NCI-H2227 treated with DMSO at 0.1 percent for 48 hours (cell line): ENCODE data around the gene ZNF343.
"Not testable (repeated sequence)": the region's sequence is repeated elsewhere in the genome, so short reads cannot be mapped to it uniquely, and the experiment has no call there.

Source experiments
- DNase-seq: peaks from one replicate; lab custom pipeline; 2025; lab: John Stamatoyannopoulos, UW

The ZNF343 gene

DNA sequence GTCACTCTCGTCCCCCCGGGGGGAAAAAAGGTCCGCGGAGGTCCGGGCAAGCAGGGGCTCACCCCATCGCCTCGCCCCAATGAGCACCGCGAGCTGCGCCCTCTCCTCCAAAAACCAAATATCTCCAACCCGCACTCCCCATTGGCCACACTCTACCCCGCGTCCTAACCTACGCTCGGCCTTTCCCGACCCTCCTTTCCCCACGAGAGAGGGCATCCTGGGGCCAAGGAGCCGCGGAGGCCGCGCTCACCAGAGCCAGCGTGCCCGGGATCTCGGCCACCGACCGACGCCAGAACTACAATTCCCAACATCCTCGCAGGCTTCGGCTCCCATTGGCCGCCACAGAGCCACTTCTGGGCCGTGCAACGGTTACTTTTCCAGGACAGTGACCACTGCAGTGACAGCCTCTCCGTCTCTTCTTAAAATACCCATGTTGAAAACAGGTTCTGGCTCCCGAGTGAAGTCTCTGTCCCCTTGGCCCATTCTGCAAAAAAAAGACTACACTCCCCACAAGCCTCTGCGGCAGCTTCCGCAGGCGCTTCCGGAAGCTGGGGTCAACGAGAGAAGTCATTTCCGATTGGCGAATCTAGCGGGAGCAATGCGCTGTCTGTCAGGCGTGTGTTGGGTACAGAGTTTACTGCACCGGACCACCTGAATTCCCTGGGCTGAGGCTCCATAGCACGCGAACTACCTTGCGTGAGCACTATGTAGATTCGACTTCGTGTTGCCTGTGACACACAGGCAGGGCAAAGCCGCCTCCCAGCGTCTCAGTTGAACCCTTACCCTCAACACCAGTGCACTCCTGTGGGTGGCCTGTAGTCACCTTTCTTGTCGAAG, at the start of gene ZNF343:
ZNF343 (minus strand) TSS at position 285 of the 837 bp plus-strand sequence. CDS start 15,020 bp downstream, outside the sequence.
- DNase-seq: peak; percentile 84

GRCh38 chr20:2557873-2558580, 49.3 kb upstream of the ZNF343 start:
- DNase-seq: no peak

DNA sequence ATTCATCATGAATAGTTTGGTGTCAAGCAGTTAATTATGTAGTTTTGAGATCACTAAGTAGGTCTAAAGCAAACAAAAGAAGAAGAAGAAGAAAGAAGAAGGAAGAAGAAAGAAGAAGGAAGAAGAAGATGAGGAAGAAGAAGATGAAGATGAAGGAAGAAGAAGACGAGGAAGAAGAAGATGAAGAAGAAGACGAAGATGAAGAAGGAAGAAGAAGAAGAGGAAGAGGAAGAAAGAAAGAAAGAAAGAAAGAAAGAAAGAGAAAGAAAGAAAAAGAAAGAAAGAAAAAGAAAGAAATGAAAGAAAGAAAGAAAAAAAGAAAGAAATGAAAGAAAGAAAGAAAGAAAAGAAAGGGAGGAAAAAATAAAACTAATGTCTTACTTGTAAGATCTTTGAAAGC, 36.9 kb upstream of the ZNF343 start:
- no peak for DNase-seq

GRCh38 chr20:2544211-2544610, 35.5 kb upstream of the ZNF343 start:
- DNase-seq: no peak

- no peak for DNase-seq
These were observed 33.6 kb upstream of the ZNF343 start for GRCh38 chr20:2542361-2542760.

GRCh38 chr20:2541940-2542339, 33.2 kb upstream of the ZNF343 start:
- DNase-seq: no peak

GRCh38 chr20:2538931-2539720, 30.4 kb upstream of the ZNF343 start:
- no peak for DNase-seq

- DNase-seq: no peak
These were observed 29.6 kb upstream of the ZNF343 start for GRCh38 chr20:2538356-2538755.

DNA sequence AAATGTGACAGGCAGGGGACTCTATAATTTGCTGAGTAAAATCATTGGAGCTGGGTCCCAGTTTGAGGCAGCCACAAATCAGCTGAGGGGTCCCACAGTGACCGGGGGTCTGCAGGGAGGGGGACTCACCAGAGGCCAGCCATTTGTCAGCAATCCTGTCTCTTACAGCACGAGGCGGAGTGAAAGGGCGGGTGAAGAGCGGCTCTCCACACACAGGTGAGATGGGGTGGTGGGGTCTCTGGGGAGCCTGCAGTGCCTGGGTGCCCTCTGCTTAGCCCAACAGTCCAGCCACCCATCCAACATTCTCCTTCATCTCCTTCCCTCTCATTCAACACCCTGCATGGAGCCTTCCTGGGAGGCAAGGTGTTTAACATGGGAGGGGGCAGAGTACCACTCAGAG, 28.4 kb upstream of the ZNF343 start:
- DNase-seq: no peak

- no peak for DNase-seq
These were observed 27.9 kb upstream of the ZNF343 start, which contains the start of gene TMC2 for GRCh38 chr20:2536560-2536986. TMC2 (plus strand) TSS chr20:2536573; CDS start chr20:2536622, 49 bp downstream.

DNA sequence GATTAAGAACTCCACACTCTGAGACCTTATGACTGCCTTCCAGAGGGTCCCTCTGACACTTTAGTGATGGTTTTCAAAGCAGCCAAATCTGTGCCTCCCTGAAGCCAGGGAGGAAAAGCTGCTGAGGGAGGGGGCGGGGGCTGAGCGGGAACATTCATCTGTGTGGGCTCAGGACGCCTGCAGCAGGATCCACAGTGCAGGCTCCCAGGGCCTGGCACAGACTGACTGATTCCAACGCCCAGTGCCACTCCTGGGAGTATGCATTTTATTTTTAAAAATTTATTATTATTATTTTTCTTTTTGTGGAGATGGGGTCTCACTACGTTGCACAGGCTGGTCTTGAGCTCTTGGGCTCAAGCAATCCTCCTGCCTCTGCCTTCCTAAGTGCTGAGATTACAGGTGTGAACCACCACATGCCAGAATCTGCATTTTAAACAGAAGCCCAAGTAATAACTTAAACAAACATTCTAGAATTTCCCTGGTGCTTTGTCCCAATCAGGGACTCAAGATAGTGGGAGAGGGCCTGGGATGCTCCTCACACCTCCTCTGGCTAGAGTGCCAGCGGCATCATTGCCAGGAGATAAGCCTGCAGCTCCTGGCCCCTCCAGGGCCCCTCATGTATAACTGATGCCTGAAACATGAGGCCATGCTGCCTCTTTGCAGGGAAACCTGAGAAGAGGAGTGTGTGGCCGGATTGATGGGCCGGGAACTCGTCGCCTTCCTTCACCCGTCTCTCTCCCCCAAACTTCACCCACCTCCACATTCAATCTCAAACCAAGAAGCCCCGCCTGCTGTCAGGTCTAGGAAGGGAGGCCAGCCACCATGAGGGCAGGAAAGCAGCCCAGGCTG, 27.2 kb upstream of the ZNF343 start:
- no peak for DNase-seq

- DNase-seq: no peak
These were observed 24.4 kb upstream of the ZNF343 start for GRCh38 chr20:2533118-2533517.

- DNase-seq: no peak
These were observed 20.1 kb upstream of the ZNF343 start for GRCh38 chr20:2528671-2529271.

DNA sequence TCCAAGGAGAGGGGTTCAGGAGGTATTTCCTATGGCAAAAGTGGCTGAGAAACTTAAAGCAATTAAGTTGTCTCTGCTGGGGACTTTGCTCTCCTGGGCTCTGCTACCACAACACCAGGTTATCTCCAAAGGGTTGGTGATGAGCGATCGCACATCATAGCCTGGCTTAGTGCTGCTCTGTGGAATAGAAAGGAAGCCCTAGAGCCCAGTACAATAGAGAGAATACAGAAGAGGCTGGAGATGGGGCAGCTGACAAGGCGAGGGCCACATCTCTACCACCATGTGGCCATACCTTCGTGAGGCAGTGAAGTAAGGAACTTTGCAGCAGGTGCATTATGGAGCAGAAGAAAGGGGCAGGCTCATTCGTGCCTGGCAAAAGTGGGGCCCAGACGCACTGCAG, 19.0 kb upstream of the ZNF343 start:
- DNase-seq: no peak

GRCh38 chr20:2526218-2526583, 17.5 kb upstream of the ZNF343 start:
- not testable (repeated sequence) for DNase-seq

DNA sequence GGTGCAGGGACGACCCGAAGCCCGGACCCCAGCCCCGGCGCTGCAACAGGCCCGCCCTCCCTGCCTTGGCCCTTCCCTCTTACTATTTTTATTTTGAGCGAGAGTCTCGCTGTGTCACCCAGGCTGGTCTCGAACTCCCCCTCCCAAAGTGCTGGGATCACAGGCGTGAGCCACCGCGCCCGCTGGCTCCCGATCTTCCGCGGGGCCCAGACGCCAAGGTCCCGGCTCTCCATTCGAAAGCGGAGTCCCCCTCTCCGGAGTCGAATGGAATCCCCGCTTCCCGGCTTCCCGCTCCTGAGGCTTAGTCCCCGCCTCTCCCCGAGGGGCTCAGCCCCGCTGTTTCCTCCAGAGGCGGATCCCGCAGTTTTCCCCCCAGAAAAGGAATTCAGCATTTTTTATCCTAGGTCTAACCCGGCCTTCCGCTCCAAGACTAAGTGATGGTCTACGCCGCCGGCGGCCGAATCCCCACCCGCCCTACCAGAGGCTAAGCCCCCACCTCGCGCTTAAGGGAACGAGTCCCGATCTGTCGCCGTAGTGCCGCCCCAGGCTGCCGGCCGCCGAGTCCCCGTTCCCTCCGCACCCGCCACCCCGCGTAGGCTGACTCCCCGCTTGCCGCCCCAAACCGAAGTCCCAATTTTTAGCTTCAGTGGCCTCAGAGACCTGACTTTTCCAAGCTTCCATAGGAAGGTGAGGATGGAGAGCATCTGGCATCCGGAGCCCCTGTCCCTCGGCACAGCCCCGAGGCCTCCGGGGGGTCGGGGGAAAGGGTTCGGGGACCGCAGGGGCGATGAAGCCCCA, 16.2 kb upstream of the ZNF343 start:
- DNase-seq: peak; percentile 63

- peak; percentile 82 for DNase-seq
These were observed 15.4 kb upstream of the ZNF343 start for GRCh38 chr20:2523919-2524708.

DNA sequence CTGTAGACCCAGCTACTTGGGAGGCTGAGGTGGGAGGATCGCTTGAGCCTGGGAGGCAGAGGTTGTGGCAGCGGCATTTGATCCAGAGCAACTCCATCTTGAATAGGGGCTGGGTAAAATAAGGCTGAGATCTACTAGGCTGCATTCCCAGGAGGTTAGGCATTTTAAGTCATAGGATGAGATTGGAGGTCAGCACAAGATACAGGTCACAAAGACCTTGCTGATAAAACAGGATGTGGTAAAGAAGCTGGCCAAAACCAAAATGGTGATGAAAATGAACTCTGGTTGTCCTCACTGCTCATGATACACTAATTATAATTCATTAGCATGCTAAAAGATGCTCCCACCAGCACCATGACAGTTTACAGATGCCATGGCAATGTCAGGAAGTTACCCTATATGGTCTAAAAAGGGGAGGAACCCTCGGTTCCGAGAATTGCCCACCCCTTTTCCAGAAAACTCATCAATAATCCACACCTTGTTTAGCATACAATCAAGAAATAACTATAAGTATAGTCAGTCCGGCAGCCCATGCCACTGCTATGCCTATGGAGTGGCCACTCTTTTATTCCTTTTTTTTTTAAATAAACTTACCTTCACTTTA, 14.2 kb upstream of the ZNF343 start:
- not testable (repeated sequence) for DNase-seq
